HL-60 (cell line): ENCODE results near the gene OS9.

Experiments
- DNase-seq, 2 experiments: peaks; one replicate each; pipeline ENCODE4 v3.0.0-alpha.2; 2010 to 2020; ENCODE audit warnings: low read depth in 1 of 2, low spot score in 1 of 2
- H3K27ac ChIP-seq: fragments of 250-450 bp; sonication (Bioruptor Pico); replicated peaks from 2 replicates; pipeline ENCODE4 v1.5.1; 2020; ENCODE audit warnings: mild to moderate bottlenecking, moderate library complexity
- H3K27me3 ChIP-seq: fragments of 250-450 bp; sonication (Bioruptor Pico); 2 replicates; pipeline ENCODE4 v1.5.1; 2021; ENCODE audit warnings: mild to moderate bottlenecking, moderate library complexity; ENCODE audit not compliant: insufficient read depth, poor library complexity, severe bottlenecking
- H3K4me3 ChIP-seq: replicated peaks from 2 replicates; pipeline ENCODE4 v1.5.1; 2011; ENCODE audit warnings: mild to moderate bottlenecking, control low read depth, low read length; ENCODE audit not compliant: insufficient read depth
- GABPA ChIP-seq: IDR thresholded peaks from 2 replicates; pipeline ENCODE4 v1.6.1; 2012; ENCODE audit warnings: low read depth
- POLR2AphosphoS5 ChIP-seq: IDR thresholded peaks from 2 replicates; pipeline ENCODE4 v1.6.1; 2012; ENCODE audit warnings: low read depth
- SPI1 ChIP-seq: IDR thresholded peaks from 2 replicates; pipeline ENCODE4 v1.6.1; 2012; ENCODE audit warnings: low read depth, mild to moderate bottlenecking, borderline replicate concordance
- TF ChIP-seq, protein P1 (sequence below): IDR thresholded peaks from 2 replicates; pipeline ENCODE4 v1.6.1; 2012; ENCODE audit warnings: low read depth; ENCODE audit not compliant: insufficient replicate concordance
- TF ChIP-seq, protein P2 (sequence below): IDR thresholded peaks from one replicate; pipeline ENCODE4 v1.5.1; 2011; ENCODE audit warnings: low read length, control low read depth, inconsistent platforms; ENCODE audit not compliant: insufficient read depth

OS9 gene

DNA sequence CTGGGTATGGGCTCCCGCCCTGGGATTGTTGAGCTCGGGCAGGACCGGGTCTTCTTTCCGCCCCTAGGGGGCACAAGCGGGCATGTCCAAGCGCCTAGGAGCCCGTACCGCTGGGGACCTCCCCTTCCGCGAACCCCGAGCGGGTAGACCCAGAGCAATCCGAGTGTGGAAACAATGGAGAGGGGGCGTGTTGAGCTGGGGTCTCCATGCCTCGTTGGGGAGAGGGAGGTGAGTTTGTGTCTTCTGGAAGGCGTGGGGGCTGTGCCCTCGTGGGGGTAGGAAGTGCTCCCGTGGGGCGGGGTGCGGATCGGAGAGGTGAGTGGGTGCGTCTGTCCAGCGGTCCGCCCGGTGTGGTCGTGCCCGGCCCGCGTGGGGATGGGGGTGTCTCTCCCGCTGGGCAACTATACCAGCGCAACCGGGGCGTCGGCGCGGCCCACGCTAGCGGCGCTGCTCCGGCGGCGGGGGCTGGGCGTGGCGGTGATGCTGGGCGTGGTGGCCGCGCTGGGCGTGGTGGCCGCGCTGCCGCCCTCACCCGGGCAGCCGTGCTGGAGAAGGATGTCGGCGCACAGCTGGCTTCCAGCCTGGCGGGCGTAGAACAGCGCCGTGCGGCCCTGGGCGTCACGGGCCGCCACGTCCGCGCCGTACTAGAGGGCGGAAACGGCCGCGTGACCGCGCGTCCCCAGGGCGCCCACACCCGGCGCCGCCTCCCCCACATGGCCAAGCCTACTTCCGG, 32.4 kb downstream of the OS9 start:
- Histone ChIP-seq H3K27ac (no peak overlapping the region), H3K27me3 (no peaks in the 10 kb centered on the region), H3K4me3 (no peak overlapping the region)
- no peak for DNase-seq
- TF ChIP-seq, protein P1, sequence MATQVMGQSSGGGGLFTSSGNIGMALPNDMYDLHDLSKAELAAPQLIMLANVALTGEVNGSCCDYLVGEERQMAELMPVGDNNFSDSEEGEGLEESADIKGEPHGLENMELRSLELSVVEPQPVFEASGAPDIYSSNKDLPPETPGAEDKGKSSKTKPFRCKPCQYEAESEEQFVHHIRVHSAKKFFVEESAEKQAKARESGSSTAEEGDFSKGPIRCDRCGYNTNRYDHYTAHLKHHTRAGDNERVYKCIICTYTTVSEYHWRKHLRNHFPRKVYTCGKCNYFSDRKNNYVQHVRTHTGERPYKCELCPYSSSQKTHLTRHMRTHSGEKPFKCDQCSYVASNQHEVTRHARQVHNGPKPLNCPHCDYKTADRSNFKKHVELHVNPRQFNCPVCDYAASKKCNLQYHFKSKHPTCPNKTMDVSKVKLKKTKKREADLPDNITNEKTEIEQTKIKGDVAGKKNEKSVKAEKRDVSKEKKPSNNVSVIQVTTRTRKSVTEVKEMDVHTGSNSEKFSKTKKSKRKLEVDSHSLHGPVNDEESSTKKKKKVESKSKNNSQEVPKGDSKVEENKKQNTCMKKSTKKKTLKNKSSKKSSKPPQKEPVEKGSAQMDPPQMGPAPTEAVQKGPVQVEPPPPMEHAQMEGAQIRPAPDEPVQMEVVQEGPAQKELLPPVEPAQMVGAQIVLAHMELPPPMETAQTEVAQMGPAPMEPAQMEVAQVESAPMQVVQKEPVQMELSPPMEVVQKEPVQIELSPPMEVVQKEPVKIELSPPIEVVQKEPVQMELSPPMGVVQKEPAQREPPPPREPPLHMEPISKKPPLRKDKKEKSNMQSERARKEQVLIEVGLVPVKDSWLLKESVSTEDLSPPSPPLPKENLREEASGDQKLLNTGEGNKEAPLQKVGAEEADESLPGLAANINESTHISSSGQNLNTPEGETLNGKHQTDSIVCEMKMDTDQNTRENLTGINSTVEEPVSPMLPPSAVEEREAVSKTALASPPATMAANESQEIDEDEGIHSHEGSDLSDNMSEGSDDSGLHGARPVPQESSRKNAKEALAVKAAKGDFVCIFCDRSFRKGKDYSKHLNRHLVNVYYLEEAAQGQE = no peak

DNA sequence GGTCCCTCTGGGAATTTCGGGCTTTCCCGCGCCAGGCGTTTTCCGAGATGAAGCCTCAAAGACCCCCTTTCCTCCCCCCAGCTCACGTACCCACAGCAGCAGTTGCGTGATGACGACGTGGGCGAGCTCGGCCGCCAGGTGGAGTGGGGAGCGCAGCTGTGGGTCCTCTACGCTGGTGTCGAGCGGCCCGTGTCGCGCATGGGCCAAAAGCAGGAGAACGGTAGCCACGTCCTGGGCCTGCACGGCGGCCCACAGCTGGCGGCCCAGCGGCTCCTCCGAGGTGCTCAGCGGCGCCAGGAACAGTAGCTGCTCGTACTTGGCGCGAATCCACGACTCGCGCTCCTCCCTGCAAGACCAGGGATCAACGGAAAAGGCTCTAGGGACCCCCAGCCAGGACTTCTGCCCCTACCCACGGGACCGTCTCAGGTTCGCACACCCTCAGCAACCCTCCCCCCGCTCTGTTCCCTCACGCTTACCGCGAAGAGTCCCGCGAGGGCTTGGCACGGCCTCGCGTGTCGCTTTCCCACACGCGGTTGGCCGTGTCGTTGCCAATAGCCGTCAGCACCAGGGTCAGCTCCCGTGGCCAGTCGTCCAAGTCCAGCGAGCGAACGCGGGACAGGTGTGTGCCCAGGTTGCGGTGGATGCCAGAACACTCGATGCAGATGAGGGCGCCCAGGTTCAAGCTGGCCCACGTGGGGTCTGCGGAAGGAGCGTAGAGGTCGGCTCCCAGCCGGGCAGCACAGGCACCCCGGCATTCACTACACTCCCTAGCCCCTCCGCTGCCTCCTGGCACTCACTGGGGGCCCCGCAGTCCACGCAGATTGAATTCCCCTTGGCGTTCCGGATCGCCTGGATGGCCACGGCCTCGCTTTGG, 33.2 kb downstream of the OS9 start:
- no peak overlapping the region for H3K27ac ChIP-seq
- no peak for DNase-seq
- H3K4me3 ChIP-seq = no peak overlapping the region
- TF ChIP-seq, protein P2, sequence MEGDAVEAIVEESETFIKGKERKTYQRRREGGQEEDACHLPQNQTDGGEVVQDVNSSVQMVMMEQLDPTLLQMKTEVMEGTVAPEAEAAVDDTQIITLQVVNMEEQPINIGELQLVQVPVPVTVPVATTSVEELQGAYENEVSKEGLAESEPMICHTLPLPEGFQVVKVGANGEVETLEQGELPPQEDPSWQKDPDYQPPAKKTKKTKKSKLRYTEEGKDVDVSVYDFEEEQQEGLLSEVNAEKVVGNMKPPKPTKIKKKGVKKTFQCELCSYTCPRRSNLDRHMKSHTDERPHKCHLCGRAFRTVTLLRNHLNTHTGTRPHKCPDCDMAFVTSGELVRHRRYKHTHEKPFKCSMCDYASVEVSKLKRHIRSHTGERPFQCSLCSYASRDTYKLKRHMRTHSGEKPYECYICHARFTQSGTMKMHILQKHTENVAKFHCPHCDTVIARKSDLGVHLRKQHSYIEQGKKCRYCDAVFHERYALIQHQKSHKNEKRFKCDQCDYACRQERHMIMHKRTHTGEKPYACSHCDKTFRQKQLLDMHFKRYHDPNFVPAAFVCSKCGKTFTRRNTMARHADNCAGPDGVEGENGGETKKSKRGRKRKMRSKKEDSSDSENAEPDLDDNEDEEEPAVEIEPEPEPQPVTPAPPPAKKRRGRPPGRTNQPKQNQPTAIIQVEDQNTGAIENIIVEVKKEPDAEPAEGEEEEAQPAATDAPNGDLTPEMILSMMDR = no peak
- TF ChIP-seq POLR2AphosphoS5 (no peak), SPI1 (no peak), GABPA (no peak)
- TF ChIP-seq, protein P1 = peak; percentile 65
- H3K27me3 ChIP-seq = no peaks in the 10 kb centered on the region

DNA sequence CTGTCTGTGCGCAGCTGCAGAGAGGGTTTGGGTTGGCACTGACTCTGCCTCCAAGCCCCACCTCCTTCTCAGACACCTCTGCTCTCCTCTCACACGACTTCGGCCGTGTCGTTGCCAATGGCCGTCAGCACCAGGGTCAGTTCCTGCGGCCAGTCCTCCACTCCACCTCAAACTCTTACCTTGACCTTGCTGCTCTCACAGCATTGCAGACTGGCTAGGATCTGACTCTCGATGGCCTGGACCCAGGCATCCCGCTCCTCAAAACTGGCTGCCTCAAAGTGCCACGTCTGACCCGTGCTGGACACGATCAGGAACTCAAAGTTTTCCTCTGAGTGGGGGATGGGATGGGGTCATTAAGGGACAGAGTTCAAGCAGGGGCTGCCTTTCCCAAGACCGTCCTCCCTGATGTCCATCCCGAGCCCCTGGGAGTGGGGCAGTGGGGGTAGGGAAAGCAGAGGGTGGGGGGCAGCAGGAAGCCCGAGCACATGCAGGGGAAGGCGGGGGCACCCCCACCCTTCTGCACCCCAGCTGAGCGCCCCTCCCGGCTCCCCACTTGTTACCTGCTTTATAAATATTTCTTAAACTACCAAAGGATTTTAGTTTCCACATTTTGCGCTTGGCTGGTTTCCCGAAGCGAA, 33.9 kb downstream of the OS9 start:
- Histone ChIP-seq H3K4me3 (no peak overlapping the region), H3K27me3 (no peaks in the 10 kb centered on the region), H3K27ac (no peak overlapping the region)
- no peak for DNase-seq
- TF ChIP-seq SPI1 = no peak
- TF ChIP-seq, protein P2 = no peak
- TF ChIP-seq, protein P1 = no peak
